Measurements from ENCODE around the gene FCRLB. TPM values are rescaled to one million over a fixed set of nuclear protein-coding genes. Genes with fewer than 3 reads are reported as not detected.

The FCRLB gene
- total and polyA plus RNA-seq, 2 of the 13 experiments (the other 11 are each of a cell fraction or from before 2014, with no cell fraction given) = 0.08 to 0.11 TPM

DNA sequence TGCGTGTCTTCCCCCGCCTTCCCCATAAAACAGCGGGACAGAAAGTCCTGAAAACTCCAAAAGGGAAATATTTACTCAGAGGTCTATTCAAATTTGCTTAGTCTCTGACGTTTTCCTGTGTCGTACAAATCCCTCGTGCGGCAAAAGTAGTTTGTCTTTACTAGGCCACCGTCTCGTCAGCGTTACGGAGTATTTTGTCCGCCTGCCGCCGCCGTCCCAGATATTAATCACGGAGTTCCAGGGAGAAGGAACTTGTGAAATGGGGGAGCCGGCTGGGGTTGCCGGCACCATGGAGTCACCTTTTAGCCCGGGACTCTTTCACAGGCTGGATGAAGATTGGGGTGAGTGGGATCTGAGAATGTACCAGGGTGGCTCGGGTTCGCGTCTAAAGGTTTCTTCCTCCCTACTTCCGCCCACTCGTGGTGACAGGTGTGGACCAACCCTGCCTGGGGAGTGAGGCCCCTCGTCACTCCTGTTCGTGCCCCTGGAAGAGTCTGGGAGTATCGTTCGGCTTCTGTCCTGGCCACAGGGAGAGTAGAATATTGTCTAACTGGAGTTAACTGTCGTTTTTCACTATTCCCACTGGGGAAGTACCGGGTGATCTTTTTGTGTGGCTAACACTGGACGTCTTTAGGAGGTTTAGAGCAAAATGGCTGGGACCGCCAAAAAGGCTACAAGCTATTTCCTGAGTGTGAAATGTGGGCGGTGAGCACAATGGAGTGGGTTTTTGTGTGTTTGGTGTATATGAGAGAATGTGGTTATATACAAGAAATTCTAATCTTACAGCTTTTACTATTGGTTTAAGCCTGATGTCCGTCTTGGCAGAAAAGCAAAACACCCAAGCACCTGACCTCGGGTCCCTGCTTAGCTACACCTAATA lies 45.0 kb downstream of the FCRLB start, which contains the start of gene ATF6 (continued):
- TF ChIP-seq NRL (CRISPR knock-in tag; IDR thresholded peaks at IDR 0.05; ENCODE audit: borderline replicate concordance) (peak; percentile 76; the same call in 1 of the 2 replicates), FOXP1 (IDR thresholded peaks at IDR 0.05) (no peak), FOXP1 (CRISPR knock-in tag; IDR thresholded peaks at IDR 0.05) (peak; percentile 52), ZNF563 (CRISPR knock-in tag; IDR thresholded peaks at IDR 0.05) (no peak), POGZ (CRISPR knock-in tag; IDR thresholded peaks at IDR 0.05) (peak; percentile 74), CREB1 (IDR thresholded peaks at IDR 0.05) (peak; percentile 92), CREB1 (CRISPR knock-in tag; IDR thresholded peaks at IDR 0.05) (peak; percentile 98), PPARG (CRISPR knock-in tag; conservative IDR thresholded peaks at IDR 0.05) (0 out of 2 replicates have a peak, but pooled peaks have one; percentile 32), HNF4A (CRISPR knock-in tag; IDR thresholded peaks at IDR 0.05) (peak; percentile 20; the same call in 1 of the 2 replicates), JARID2 (CRISPR knock-in tag; IDR thresholded peaks at IDR 0.05; ENCODE audit: insufficient replicate concordance) (no peak), GABPB1 (CRISPR knock-in tag; IDR thresholded peaks at IDR 0.05) (peak; percentile 82), MEF2D (CRISPR knock-in tag; IDR thresholded peaks at IDR 0.05) (peak; percentile 71; the same call in 1 of the 2 replicates), ZFYVE20 (CRISPR knock-in tag; IDR thresholded peaks at IDR 0.05; ENCODE audit: borderline replicate concordance, low read depth) (no peak), ARNTL (CRISPR knock-in tag; IDR thresholded peaks at IDR 0.05) (peak; percentile 51; the same call in 1 of the 2 replicates), ZNF274 (CRISPR knock-in tag; IDR thresholded peaks at IDR 0.05) (no peak), ZNF644 (CRISPR knock-in tag; IDR thresholded peaks at IDR 0.05; ENCODE audit: low read depth) (no peak), ZNF816 (CRISPR knock-in tag; IDR thresholded peaks at IDR 0.05; ENCODE audit: borderline replicate concordance) (0 out of 2 replicates have a peak, but pooled peaks have one; percentile 41), FOXA1 (IDR thresholded peaks at IDR 0.05) (peak; percentile 74; the same call in 1 of the 2 replicates), FOXA1 (CRISPR knock-in tag; IDR thresholded peaks at IDR 0.05) (peak; percentile 84), NONO (IDR thresholded peaks at IDR 0.05) (no peak), NONO (CRISPR knock-in tag; conservative IDR thresholded peaks at IDR 0.05) (peak; percentile 79), MTF2 (CRISPR knock-in tag; IDR thresholded peaks at IDR 0.05; ENCODE audit: borderline replicate concordance) (no peak), ZNF331 (CRISPR knock-in tag; IDR thresholded peaks at IDR 0.05) (peak; percentile 84), ZIK1 (CRISPR knock-in tag; IDR thresholded peaks at IDR 0.05; ENCODE audit: borderline replicate concordance, low read depth) (peak; percentile 75; the same call in 1 of the 2 replicates), ZNF10 (CRISPR knock-in tag; IDR thresholded peaks at IDR 0.05; ENCODE audit: borderline replicate concordance, low read depth) (no peak)
- TF ChIP-seq, protein P1, sequence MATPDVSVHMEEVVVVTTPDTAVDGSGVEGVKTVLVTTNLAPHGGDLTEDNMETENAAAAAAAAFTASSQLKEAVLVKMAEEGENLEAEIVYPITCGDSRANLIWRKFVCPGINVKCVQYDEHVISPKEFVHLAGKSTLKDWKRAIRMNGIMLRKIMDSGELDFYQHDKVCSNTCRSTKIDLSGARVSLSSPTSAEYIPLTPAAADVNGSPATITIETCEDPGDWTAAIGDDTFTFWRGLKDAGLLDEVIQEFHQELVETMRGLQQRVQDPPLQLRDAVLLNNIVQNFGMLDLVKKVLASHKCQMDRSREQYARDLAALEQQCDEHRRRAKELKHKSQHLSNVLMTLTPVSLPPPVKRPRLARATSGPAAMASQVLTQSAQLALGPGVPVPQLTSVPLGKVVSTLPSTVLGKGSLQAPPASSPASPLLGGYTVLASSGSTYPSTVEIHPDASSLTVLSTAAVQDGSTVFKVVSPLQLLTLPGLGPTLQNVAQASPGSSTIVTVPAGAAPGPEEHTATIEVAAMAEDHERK (CRISPR knock-in tag; IDR thresholded peaks at IDR 0.05; ENCODE audit: low read depth) = peak; percentile 57; the same call in 1 of the 2 replicates
- TF ChIP-seq, protein P2, sequence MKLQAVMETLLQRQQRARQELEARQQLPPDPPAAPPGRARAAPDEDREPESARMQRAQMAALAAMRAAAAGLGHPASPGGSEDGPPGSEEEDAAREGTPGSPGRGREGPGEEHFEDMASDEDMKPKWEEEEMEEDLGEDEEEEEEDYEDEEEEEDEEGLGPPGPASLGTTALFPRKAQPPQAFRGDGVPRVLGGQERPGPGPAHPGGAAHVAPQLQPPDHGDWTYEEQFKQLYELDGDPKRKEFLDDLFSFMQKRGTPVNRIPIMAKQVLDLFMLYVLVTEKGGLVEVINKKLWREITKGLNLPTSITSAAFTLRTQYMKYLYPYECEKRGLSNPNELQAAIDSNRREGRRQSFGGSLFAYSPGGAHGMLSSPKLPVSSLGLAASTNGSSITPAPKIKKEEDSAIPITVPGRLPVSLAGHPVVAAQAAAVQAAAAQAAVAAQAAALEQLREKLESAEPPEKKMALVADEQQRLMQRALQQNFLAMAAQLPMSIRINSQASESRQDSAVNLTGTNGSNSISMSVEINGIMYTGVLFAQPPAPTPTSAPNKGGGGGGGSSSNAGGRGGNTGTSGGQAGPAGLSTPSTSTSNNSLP (IDR thresholded peaks at IDR 0.05; ENCODE audit: low read depth, low read length) = peak; percentile 78; the same call in 1 of the 2 replicates
- TF ChIP-seq, protein P3, sequence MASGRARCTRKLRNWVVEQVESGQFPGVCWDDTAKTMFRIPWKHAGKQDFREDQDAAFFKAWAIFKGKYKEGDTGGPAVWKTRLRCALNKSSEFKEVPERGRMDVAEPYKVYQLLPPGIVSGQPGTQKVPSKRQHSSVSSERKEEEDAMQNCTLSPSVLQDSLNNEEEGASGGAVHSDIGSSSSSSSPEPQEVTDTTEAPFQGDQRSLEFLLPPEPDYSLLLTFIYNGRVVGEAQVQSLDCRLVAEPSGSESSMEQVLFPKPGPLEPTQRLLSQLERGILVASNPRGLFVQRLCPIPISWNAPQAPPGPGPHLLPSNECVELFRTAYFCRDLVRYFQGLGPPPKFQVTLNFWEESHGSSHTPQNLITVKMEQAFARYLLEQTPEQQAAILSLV (CRISPR knock-in tag; IDR thresholded peaks at IDR 0.05; ENCODE audit: borderline replicate concordance) = peak; percentile 39; the same call in 1 of the 2 replicates

Data from HepG2 (cell line).